ENCODE measurements around the gene BCL2L13.
A peak's percentile ranks its signal among the peaks of the same experiment; 100 is the strongest.
"Not testable (repeated sequence)": the region's sequence is repeated elsewhere in the genome, so short reads cannot be mapped to it uniquely, and the experiment has no call there.

The BCL2L13 gene

DNA sequence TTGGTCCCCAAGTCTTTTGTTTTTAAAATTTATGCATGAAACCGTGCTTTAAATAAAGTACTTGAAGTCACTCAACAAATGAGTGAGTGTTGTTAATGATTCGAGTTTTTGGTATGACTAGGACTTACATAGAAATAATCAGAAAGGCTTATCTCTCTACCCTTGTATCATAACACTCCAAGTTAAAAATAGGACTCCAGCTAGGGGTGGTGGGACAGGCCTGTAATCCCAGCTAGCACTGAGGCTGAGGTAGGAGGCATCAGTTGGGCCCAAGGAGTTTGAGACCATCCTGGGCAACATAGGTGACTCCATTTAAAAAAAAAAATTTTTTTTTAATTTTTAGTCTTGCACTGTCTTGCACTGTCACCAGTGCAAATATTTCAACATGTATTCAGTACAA lies 55.6 kb downstream of the BCL2L13 start:
- no peak overlapping the region for H3K27ac Mint-ChIP-seq
- no peak for DNase-seq (ENCODE audit: low spot score)

GRCh38 chr22:17694752-17695151 lies 56.2 kb downstream of the BCL2L13 start:
- Mint-ChIP-seq H3K4me1 (ENCODE audit: low read depth) (peaks cover 12% of the 10 kb centered on the region), H3K36me3 (ENCODE audit: low read depth) (peaks cover 6% of the 10 kb centered on the region), H3K9me3 (no peaks in the 10 kb centered on the region), H3K27ac (no peak overlapping the region), H3K4me3 (no peak overlapping the region), H3K27me3 (ENCODE audit: low read depth) (no peaks in the 10 kb centered on the region)
- DNase-seq (ENCODE audit: low spot score): no peak

More for the DNA sequence above, 55.6 kb downstream of the BCL2L13 start:
- H3K4me3 Mint-ChIP-seq: no peak overlapping the region
- H3K9me3 Mint-ChIP-seq: no peaks in the 10 kb centered on the region
- H3K4me1 Mint-ChIP-seq (ENCODE audit: low read depth): peaks cover 12% of the 10 kb centered on the region
- peaks cover 6% of the 10 kb centered on the region for H3K36me3 Mint-ChIP-seq (ENCODE audit: low read depth)
- H3K27me3 Mint-ChIP-seq (ENCODE audit: low read depth): no peaks in the 10 kb centered on the region

- H3K9me3 Mint-ChIP-seq: no peaks in the 10 kb centered on the region
- no peak overlapping the region for H3K27ac Mint-ChIP-seq
- peaks cover 6% of the 10 kb centered on the region for H3K36me3 Mint-ChIP-seq (ENCODE audit: low read depth)
- no peak overlapping the region for H3K4me3 Mint-ChIP-seq
- DNase-seq (ENCODE audit: low spot score): no peak
- H3K4me1 Mint-ChIP-seq (ENCODE audit: low read depth): peaks cover 12% of the 10 kb centered on the region
- no peaks in the 10 kb centered on the region for H3K27me3 Mint-ChIP-seq (ENCODE audit: low read depth)
These were observed 57.4 kb downstream of the BCL2L13 start for GRCh38 chr22:17695986-17696385.

DNA sequence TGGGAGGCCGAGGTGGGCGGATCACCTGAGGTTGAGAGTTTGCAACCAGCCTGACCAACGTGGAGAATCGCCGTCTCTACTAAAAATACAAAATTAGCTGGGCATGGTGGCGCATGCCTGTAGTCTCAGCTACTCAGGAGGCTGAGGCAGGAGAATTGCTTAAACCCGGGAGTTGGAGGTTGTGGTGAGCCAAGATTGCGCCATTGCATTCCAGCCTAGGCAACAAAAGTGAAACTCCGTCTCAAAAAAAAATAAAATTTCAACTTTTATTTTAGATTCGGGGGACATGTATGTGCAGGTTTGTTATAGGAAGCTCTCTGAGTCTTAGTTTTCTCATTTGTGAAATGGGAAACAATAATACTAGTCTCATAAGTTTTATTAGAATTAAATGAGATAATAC lies 58.6 kb downstream of the BCL2L13 start:
- not testable (repeated sequence) for H3K9me3 Mint-ChIP-seq; H3K27ac Mint-ChIP-seq; H3K36me3 Mint-ChIP-seq (ENCODE audit: low read depth); DNase-seq (ENCODE audit: low spot score); H3K27me3 Mint-ChIP-seq (ENCODE audit: low read depth); H3K4me3 Mint-ChIP-seq
- H3K4me1 Mint-ChIP-seq (ENCODE audit: low read depth): peaks cover 12% of the 10 kb centered on the region

DNA sequence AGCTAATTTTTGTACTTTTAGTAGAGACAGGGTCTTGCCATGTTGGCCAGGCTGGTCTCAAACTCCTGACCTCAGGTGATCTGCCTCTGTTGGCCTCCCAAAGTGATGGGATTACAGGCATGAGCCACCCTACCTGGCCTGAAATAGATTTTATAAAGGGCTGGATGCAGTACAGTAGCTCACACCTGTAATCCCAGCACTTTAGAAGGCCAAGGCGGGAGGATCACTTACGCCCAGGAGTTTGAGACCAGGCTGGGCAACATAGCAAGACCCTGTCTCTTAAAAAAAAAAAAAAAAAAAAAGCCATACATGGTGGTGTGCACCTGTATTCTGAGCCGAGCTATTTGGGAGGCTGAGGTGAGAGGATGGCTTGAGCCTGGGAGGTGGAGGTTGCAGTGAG lies 59.7 kb downstream of the BCL2L13 start:
- not testable (repeated sequence) for DNase-seq (ENCODE audit: low spot score)

DNA sequence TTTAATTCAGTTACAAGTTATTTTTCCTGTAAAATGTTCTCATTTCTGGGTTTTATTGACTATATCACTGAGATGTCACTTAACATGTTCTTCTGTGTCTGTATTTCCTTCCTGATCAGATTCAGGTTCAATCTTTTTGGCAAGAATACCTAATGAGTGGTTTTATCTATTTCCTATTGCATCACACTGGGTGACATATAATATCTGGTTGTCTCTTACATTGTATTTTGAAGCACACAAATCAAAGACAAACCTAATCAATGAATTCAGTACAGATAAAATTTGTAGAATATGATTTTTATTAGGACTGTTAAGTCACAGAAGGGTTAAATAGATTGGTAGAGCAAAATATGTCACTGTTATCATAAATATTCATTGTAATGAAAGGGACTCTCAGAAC lies 60.4 kb downstream of the BCL2L13 start:
- no peaks in the 10 kb centered on the region for H3K27me3 Mint-ChIP-seq (ENCODE audit: low read depth)
- no peak overlapping the region for H3K4me3 Mint-ChIP-seq
- no peak overlapping the region for H3K27ac Mint-ChIP-seq
- H3K9me3 Mint-ChIP-seq: no peaks in the 10 kb centered on the region
- no peak for DNase-seq (ENCODE audit: low spot score)
- H3K36me3 Mint-ChIP-seq (ENCODE audit: low read depth): peaks cover 6% of the 10 kb centered on the region
- H3K4me1 Mint-ChIP-seq (ENCODE audit: low read depth): peaks cover 12% of the 10 kb centered on the region

More for the DNA sequence above, 59.7 kb downstream of the BCL2L13 start:
- H3K4me3 Mint-ChIP-seq; H3K9me3 Mint-ChIP-seq; H3K27me3 Mint-ChIP-seq (ENCODE audit: low read depth); H3K36me3 Mint-ChIP-seq (ENCODE audit: low read depth); H3K27ac Mint-ChIP-seq: not testable (repeated sequence)
- peaks cover 12% of the 10 kb centered on the region for H3K4me1 Mint-ChIP-seq (ENCODE audit: low read depth)

GRCh38 chr22:17699696-17700340 lies 61.3 kb downstream of the BCL2L13 start:
- Mint-ChIP-seq H3K36me3 (ENCODE audit: low read depth) (peaks cover 9% of the 10 kb centered on the region), H3K9me3 (no peaks in the 10 kb centered on the region), H3K27ac (no peak overlapping the region), H3K4me1 (ENCODE audit: low read depth) (peaks cover 10% of the 10 kb centered on the region), H3K4me3 (no peak overlapping the region), H3K27me3 (ENCODE audit: low read depth) (no peaks in the 10 kb centered on the region)
- no peak for DNase-seq (ENCODE audit: low spot score)

- Mint-ChIP-seq H3K27ac (no peak overlapping the region), H3K4me3 (no peak overlapping the region), H3K36me3 (ENCODE audit: low read depth) (peaks cover 9% of the 10 kb centered on the region), H3K9me3 (no peaks in the 10 kb centered on the region), H3K4me1 (ENCODE audit: low read depth) (peaks cover 8% of the 10 kb centered on the region), H3K27me3 (ENCODE audit: low read depth) (no peaks in the 10 kb centered on the region)
- no peak for DNase-seq (ENCODE audit: low spot score)
These were observed 62.2 kb downstream of the BCL2L13 start for GRCh38 chr22:17700778-17701177.

- Mint-ChIP-seq H3K9me3 (no peaks in the 10 kb centered on the region), H3K27ac (no peak overlapping the region), H3K4me3 (no peak overlapping the region), H3K27me3 (ENCODE audit: low read depth) (no peaks in the 10 kb centered on the region), H3K4me1 (ENCODE audit: low read depth) (peaks cover 13% of the 10 kb centered on the region), H3K36me3 (ENCODE audit: low read depth) (peaks cover 12% of the 10 kb centered on the region)
- no peak for DNase-seq (ENCODE audit: low spot score)
These were observed 65.3 kb downstream of the BCL2L13 start for GRCh38 chr22:17703811-17704210.

DNA sequence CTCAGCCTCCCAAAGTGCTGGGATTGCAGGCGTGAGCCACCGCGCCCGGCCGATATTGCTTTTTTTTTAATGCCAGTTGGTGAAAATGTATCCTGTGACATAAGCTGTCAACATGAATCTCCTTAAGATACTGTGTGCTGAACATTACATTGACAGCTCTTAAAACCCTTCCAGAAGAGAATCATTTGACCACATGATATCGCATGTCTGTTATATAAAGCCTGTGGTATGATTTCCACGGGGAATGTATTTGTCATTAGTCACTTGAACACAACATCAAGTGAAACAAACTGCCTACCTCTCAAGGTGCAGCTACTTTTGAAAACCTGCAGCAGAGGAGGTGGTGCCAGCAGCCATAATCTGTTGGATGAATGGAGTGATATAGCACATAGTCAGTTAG lies 67.0 kb downstream of the BCL2L13 start:
- Mint-ChIP-seq H3K4me3 (no peak overlapping the region), H3K27ac (no peak overlapping the region), H3K27me3 (ENCODE audit: low read depth) (no peaks in the 10 kb centered on the region), H3K4me1 (ENCODE audit: low read depth) (peaks cover 10% of the 10 kb centered on the region), H3K36me3 (ENCODE audit: low read depth) (peaks cover 12% of the 10 kb centered on the region), H3K9me3 (no peaks in the 10 kb centered on the region)
- no peak for DNase-seq (ENCODE audit: low spot score)

- DNase-seq (ENCODE audit: low spot score): peak; percentile 58
- H3K36me3 Mint-ChIP-seq (ENCODE audit: low read depth): peaks cover 12% of the 10 kb centered on the region
- no peaks in the 10 kb centered on the region for H3K27me3 Mint-ChIP-seq (ENCODE audit: low read depth)
- H3K4me1 Mint-ChIP-seq (ENCODE audit: low read depth): peaks cover 10% of the 10 kb centered on the region
- no peaks in the 10 kb centered on the region for H3K9me3 Mint-ChIP-seq
- peak overlapping the region; percentile 78 for H3K27ac Mint-ChIP-seq
- H3K4me3 Mint-ChIP-seq: peak overlapping the region; percentile 68
These were observed 67.7 kb downstream of the BCL2L13 start for GRCh38 chr22:17705951-17706900.

DNA sequence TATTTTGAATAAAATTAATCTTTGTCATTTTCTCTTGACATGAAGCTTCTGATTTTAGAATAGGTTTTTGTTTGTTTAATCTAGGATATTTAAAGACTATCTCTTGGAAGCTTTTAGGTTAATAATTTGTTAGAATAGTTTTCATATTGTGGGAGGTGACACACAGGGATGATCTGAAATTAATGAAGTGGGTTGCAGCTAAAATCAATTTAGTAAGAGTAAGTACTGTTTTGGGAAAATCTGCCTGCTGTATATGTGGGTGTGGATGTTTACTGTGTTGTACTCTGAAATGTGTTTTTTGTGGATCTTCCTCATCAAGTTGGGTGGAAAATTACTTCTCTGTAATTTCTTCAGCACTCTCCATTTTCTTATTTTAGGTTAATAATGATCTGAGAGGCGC lies 68.4 kb downstream of the BCL2L13 start:
- Mint-ChIP-seq H3K36me3 (ENCODE audit: low read depth) (peaks cover 12% of the 10 kb centered on the region), H3K9me3 (no peaks in the 10 kb centered on the region), H3K4me3 (no peak overlapping the region), H3K27ac (no peak overlapping the region), H3K27me3 (ENCODE audit: low read depth) (no peaks in the 10 kb centered on the region), H3K4me1 (ENCODE audit: low read depth) (peaks cover 10% of the 10 kb centered on the region)
- DNase-seq (ENCODE audit: low spot score): no peak

DNA sequence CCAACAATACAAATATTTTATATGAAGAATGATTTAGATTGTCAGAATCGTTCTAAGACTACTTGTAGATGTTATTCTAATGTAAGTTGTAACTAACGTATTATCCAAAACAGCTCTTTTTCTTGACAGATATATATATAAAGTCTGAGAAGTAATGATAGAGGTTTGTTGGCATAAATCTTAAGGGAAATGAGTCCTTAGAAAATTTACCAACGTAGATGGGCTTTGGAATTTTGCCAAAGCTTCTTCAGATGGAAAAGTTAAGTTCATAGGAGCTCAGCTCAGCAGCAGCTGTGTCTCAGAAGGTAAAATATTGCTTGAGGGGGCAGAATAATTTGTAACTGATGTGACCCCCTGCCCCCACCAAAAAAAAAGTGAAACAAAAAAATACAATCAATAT lies 69.0 kb downstream of the BCL2L13 start:
- Mint-ChIP-seq H3K36me3 (ENCODE audit: low read depth) (peaks cover 12% of the 10 kb centered on the region), H3K4me1 (ENCODE audit: low read depth) (peaks cover 10% of the 10 kb centered on the region), H3K27ac (no peak overlapping the region), H3K27me3 (ENCODE audit: low read depth) (no peaks in the 10 kb centered on the region), H3K4me3 (no peak overlapping the region), H3K9me3 (no peaks in the 10 kb centered on the region)
- no peak for DNase-seq (ENCODE audit: low spot score)

DNA sequence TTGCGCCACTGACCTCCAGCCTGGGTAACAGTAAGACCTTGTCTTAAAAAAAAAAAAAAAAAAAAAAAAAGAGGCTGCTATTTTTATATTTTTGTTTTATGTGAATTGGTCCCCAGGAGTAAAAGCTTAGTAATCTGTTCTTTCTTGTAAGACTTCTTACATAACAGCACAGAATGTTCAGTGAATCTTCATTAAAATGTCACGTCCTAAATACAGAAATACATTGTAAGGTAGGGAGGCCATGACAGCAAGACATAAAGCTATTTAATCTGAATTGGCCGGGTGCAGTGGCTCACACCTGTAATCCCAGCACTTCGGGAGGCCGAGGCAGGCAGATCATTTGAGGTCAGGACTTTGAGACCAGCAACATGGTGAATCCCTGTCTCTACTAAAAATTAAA lies 71.5 kb downstream of the BCL2L13 start:
- Mint-ChIP-seq H3K9me3 (no peaks in the 10 kb centered on the region), H3K4me3 (no peak overlapping the region), H3K27ac (no peak overlapping the region), H3K4me1 (ENCODE audit: low read depth) (peaks cover 10% of the 10 kb centered on the region), H3K36me3 (ENCODE audit: low read depth) (peaks cover 6% of the 10 kb centered on the region), H3K27me3 (ENCODE audit: low read depth) (no peaks in the 10 kb centered on the region)
- DNase-seq (ENCODE audit: low spot score): no peak

Measured in T-helper 2 cell treated with Interferon-gamma antibody and Interleukin-4, amounts not matched to agents 5 μg/mL and 100 μg/mL, for 36 hours (primary cell).